HEK293 (cell line): Measurements from ENCODE around the gene DLGAP4.

Experiments
- CTCF ChIA-PET: fragments of 350-600 bp; formaldehyde crosslinking; extraction: SDS; loops from one replicate; lab custom pipeline; 2021; ENCODE audit warnings: antibody characterized with exemption; lab: Yijun Ruan, JAX
- POLR2A ChIA-PET: fragments of 300-600 bp; formaldehyde crosslinking; extraction: SDS; loops from one replicate; lab custom pipeline; 2020; ENCODE audit warnings: antibody characterized with exemption, inconsistent platforms; lab: Yijun Ruan, JAX
- H3K27ac ChIP-seq: fragments of 200-500 bp; sonication (Bioruptor generic); 2 replicates; pipeline ENCODE4 v1.5.1; 2014; ENCODE audit warnings: low read depth, low read length, control low read depth, inconsistent platforms; ENCODE audit errors: extremely low read depth
- H3K36me3 ChIP-seq, 2 experiments: fragments of 200-500 bp in 1 of 2; sonication (Bioruptor generic) in 1 of 2; 1 replicate in 1 of 2; 2 replicates in 1 of 2; pipeline ENCODE4 v1.5.1; 2014 to 2017; ENCODE audit warnings: inconsistent platforms in 2 of 2, low read length in 2 of 2; ENCODE audit not compliant: control insufficient read depth in 2 of 2, insufficient read depth in 1 of 2
- H3K4me1 ChIP-seq: fragments of 200-500 bp; sonication (Bioruptor generic); 2 replicates; pipeline ENCODE4 v1.5.1; 2014; ENCODE audit warnings: mild to moderate bottlenecking, low read length, inconsistent platforms; ENCODE audit not compliant: control insufficient read depth, insufficient read depth
- H3K4me3 ChIP-seq: 2 replicates; pipeline ENCODE4 v1.5.1; 2011; ENCODE audit warnings: low read depth, mild to moderate bottlenecking, control low read depth, low read length, moderate library complexity
- H3K9me3 ChIP-seq: fragments of 200-500 bp; sonication (Bioruptor generic); 2 replicates; pipeline ENCODE4 v1.5.1; 2014; ENCODE audit warnings: low read depth, low read length, inconsistent platforms; ENCODE audit not compliant: control insufficient read depth, insufficient read depth
- BCL11B ChIP-seq: fragments of 450-650 bp; formaldehyde crosslinking; IDR thresholded peaks from 2 replicates; pipeline ENCODE4 v1.5.1; 2016; ENCODE audit warnings: low read depth, missing biosample characterization, missing genetic modification characterization
- GLI2 ChIP-seq: fragments of 450-650 bp; formaldehyde crosslinking; IDR thresholded peaks from 2 replicates; pipeline ENCODE4; 2017; ENCODE audit warnings: missing biosample characterization, missing genetic modification characterization, low read depth, borderline replicate concordance
- KLF16 ChIP-seq: fragments of 450-650 bp; formaldehyde crosslinking; IDR thresholded peaks from 2 replicates; pipeline ENCODE4 v1.5.1; 2017; ENCODE audit warnings: missing biosample characterization, missing genetic modification characterization
- SCRT2 ChIP-seq: fragments of 450-650 bp; formaldehyde crosslinking; IDR thresholded peaks from 2 replicates; pipeline ENCODE4 v1.5.1; 2016; ENCODE audit warnings: missing biosample characterization, missing genetic modification characterization
- ZNF146 ChIP-seq: fragments of 450-650 bp; formaldehyde crosslinking; IDR thresholded peaks from 2 replicates; pipeline ENCODE4 v1.5.1; 2016; ENCODE audit warnings: missing biosample characterization, missing genetic modification characterization
- ZNF16 ChIP-seq: fragments of 450-650 bp; formaldehyde crosslinking; IDR thresholded peaks from 2 replicates; pipeline ENCODE4 v1.5.1; 2016; ENCODE audit warnings: low read depth, missing biosample characterization, missing genetic modification characterization
- ZNF174 ChIP-seq: fragments of 450-650 bp; formaldehyde crosslinking; IDR thresholded peaks from 2 replicates; pipeline ENCODE4 v1.5.0; 2017; ENCODE audit warnings: missing biosample characterization, mild to moderate bottlenecking, missing genetic modification characterization
- ZNF311 ChIP-seq: fragments of 450-650 bp; formaldehyde crosslinking; IDR thresholded peaks from 2 replicates; pipeline ENCODE4 v1.5.1; 2017; ENCODE audit warnings: missing biosample characterization, missing genetic modification characterization, borderline replicate concordance
- ZNF416 ChIP-seq: fragments of 450-650 bp; formaldehyde crosslinking; IDR thresholded peaks from 2 replicates; pipeline ENCODE4 v1.5.1; 2016; ENCODE audit warnings: missing biosample characterization, missing genetic modification characterization
- ZNF426 ChIP-seq: fragments of 450-650 bp; formaldehyde crosslinking; IDR thresholded peaks from 2 replicates; pipeline ENCODE4 v1.5.1; 2017; ENCODE audit warnings: missing biosample characterization, missing genetic modification characterization, mild to moderate bottlenecking, inconsistent platforms, moderate library complexity
- ZNF48 ChIP-seq: fragments of 450-650 bp; formaldehyde crosslinking; IDR thresholded peaks from 2 replicates; pipeline ENCODE4 v1.5.1; 2016; ENCODE audit warnings: missing biosample characterization, missing genetic modification characterization
- ZNF510 ChIP-seq: fragments of 450-650 bp; formaldehyde crosslinking; IDR thresholded peaks from 2 replicates; pipeline ENCODE4 v1.5.1; 2018; ENCODE audit warnings: mild to moderate bottlenecking, missing genetic modification characterization, missing biosample characterization; ENCODE audit not compliant: insufficient replicate concordance
- ZNF544 ChIP-seq: fragments of 450-650 bp; formaldehyde crosslinking; IDR thresholded peaks from 2 replicates; pipeline ENCODE4 v1.5.0; 2017; ENCODE audit warnings: missing biosample characterization, missing genetic modification characterization
- ZNF561 ChIP-seq: fragments of 450-650 bp; IDR thresholded peaks from 2 replicates; pipeline ENCODE4 v1.5.1; 2018; ENCODE audit warnings: missing biosample characterization, missing genetic modification characterization, borderline replicate concordance
- ZNF580 ChIP-seq: fragments of 450-650 bp; formaldehyde crosslinking; IDR thresholded peaks from 2 replicates; pipeline ENCODE4 v1.5.1; 2016; ENCODE audit warnings: missing biosample characterization, missing genetic modification characterization
- ZNF621 ChIP-seq: fragments of 450-650 bp; formaldehyde crosslinking; IDR thresholded peaks from 2 replicates; pipeline ENCODE4 v1.5.1; 2017; ENCODE audit warnings: missing biosample characterization, missing genetic modification characterization
- ZNF629 ChIP-seq: fragments of 450-650 bp; formaldehyde crosslinking; IDR thresholded peaks from 2 replicates; pipeline ENCODE4 v1.5.1; 2017; ENCODE audit warnings: missing biosample characterization, missing genetic modification characterization
- ZNF664 ChIP-seq: fragments of 450-650 bp; formaldehyde crosslinking; IDR thresholded peaks from 2 replicates; pipeline ENCODE4 v1.5.1; 2016; ENCODE audit warnings: missing biosample characterization, missing genetic modification characterization
- ZNF830 ChIP-seq: fragments of 450-650 bp; IDR thresholded peaks from 2 replicates; pipeline ENCODE4 v1.5.0; 2018; ENCODE audit warnings: missing biosample characterization, missing genetic modification characterization, low read depth, mild to moderate bottlenecking, moderate library complexity
- ZXDB ChIP-seq: fragments of 450-650 bp; formaldehyde crosslinking; IDR thresholded peaks from 2 replicates; pipeline ENCODE4 v1.5.1; 2016; ENCODE audit warnings: missing biosample characterization, missing genetic modification characterization
- TF ChIP-seq, protein P1 (sequence below): fragments of 450-650 bp; IDR thresholded peaks from 2 replicates; pipeline ENCODE4 v1.5.1; 2018; ENCODE audit warnings: missing biosample characterization, mild to moderate bottlenecking, missing genetic modification characterization
- TF ChIP-seq, protein P2 (sequence below): fragments of 450-650 bp; formaldehyde crosslinking; IDR thresholded peaks from 2 replicates; pipeline ENCODE4 v1.5.1; 2017; ENCODE audit warnings: missing biosample characterization, missing genetic modification characterization
- TF ChIP-seq, protein P3 (sequence below): fragments of 450-650 bp; formaldehyde crosslinking; IDR thresholded peaks from 2 replicates; pipeline ENCODE4 v1.5.1; 2016; ENCODE audit warnings: missing biosample characterization, missing genetic modification characterization
- TF ChIP-seq, protein P4 (sequence below): fragments of 450-650 bp; formaldehyde crosslinking; IDR thresholded peaks from 2 replicates; pipeline ENCODE4 v1.5.1; 2017; ENCODE audit warnings: missing biosample characterization, missing genetic modification characterization

Gene DLGAP4

DNA sequence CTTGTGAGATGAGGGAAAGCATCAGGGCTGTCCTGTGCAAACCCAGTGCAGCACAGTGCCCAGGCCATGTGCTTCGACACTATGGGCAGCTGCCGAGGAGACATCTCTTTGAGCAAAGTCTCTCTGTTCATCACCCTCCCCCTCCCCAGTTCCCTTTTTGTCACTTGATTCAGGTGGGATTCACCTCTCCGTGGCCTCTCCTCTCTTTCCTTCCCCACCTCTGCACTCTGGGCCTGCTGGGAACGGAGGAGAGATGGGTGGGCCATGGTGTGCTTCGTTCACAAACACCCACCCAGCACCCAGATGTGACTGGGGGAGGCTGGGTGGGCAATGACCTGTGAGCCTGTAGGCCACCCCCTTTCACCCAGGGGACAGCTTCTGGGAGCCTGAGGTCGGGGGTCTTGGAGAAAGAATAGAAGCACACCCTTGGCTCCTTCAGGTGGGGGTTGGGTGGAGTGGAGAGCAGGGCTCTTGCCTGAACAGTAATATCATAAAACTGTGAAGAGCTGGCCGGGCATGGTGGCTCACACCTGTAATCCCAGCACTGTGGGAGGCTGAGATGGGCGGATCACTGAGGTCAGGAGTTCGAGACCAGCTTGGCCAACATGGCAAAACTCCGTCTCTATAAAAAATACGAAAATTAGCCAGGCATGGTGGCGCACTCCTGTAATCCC, 33.5 kb upstream of the DLGAP4 start:
- Histone ChIP-seq H3K4me1 (no peaks in the 10 kb centered on the region), H3K9me3 (no peaks in the 10 kb centered on the region), H3K4me3 (no peak overlapping the region), H3K27ac (no peak overlapping the region), H3K36me3 (no peaks in the 10 kb centered on the region)
- ChIA-PET POLR2A (no interaction called here), CTCF (interaction anchor here (0.6 to 2.0 kb wide), 7 partner anchors 15 to 1117 kb away, joined by 3 to 8 read pairs (median 5); no protein-coding TSS in a partner anchor)
- TF ChIP-seq ZNF510 (no peak), ZNF621 (tag by site-specific recombination) (no peak), ZNF426 (tag by site-specific recombination) (no peak), ZNF544 (tag by site-specific recombination) (no peak), ZNF561 (tag by site-specific recombination) (no peak), ZXDB (tag by site-specific recombination) (no peak), ZNF146 (tag by site-specific recombination) (no peak), BCL11B (tag by site-specific recombination) (no peak), ZNF830 (tag by site-specific recombination) (no peak), ZNF311 (tag by site-specific recombination) (no peak), ZNF580 (no peak), ZNF629 (tag by site-specific recombination) (no peak), SCRT2 (tag by site-specific recombination) (no peak), GLI2 (tag by site-specific recombination) (no peak)
- TF ChIP-seq, protein P1, sequence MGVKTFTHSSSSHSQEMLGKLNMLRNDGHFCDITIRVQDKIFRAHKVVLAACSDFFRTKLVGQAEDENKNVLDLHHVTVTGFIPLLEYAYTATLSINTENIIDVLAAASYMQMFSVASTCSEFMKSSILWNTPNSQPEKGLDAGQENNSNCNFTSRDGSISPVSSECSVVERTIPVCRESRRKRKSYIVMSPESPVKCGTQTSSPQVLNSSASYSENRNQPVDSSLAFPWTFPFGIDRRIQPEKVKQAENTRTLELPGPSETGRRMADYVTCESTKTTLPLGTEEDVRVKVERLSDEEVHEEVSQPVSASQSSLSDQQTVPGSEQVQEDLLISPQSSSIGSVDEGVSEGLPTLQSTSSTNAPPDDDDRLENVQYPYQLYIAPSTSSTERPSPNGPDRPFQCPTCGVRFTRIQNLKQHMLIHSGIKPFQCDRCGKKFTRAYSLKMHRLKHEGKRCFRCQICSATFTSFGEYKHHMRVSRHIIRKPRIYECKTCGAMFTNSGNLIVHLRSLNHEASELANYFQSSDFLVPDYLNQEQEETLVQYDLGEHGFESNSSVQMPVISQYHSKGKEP (tag by site-specific recombination): no peak

- ChIA-PET POLR2A (no interaction called here), CTCF (interaction anchor here (0.5 to 1.6 kb wide), 9 partner anchors 15 to 1032 kb away, joined by 3 to 7 read pairs (median 4); no protein-coding TSS in a partner anchor)
- Histone ChIP-seq H3K9me3 (no peaks in the 10 kb centered on the region), H3K4me3 (no peak overlapping the region), H3K27ac (no peak overlapping the region), H3K36me3 (no peaks in the 10 kb centered on the region), H3K4me1 (no peaks in the 10 kb centered on the region)
- TF ChIP-seq, protein P2, sequence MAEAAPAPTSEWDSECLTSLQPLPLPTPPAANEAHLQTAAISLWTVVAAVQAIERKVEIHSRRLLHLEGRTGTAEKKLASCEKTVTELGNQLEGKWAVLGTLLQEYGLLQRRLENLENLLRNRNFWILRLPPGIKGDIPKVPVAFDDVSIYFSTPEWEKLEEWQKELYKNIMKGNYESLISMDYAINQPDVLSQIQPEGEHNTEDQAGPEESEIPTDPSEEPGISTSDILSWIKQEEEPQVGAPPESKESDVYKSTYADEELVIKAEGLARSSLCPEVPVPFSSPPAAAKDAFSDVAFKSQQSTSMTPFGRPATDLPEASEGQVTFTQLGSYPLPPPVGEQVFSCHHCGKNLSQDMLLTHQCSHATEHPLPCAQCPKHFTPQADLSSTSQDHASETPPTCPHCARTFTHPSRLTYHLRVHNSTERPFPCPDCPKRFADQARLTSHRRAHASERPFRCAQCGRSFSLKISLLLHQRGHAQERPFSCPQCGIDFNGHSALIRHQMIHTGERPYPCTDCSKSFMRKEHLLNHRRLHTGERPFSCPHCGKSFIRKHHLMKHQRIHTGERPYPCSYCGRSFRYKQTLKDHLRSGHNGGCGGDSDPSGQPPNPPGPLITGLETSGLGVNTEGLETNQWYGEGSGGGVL (tag by site-specific recombination): no peak
- TF ChIP-seq, protein P3, sequence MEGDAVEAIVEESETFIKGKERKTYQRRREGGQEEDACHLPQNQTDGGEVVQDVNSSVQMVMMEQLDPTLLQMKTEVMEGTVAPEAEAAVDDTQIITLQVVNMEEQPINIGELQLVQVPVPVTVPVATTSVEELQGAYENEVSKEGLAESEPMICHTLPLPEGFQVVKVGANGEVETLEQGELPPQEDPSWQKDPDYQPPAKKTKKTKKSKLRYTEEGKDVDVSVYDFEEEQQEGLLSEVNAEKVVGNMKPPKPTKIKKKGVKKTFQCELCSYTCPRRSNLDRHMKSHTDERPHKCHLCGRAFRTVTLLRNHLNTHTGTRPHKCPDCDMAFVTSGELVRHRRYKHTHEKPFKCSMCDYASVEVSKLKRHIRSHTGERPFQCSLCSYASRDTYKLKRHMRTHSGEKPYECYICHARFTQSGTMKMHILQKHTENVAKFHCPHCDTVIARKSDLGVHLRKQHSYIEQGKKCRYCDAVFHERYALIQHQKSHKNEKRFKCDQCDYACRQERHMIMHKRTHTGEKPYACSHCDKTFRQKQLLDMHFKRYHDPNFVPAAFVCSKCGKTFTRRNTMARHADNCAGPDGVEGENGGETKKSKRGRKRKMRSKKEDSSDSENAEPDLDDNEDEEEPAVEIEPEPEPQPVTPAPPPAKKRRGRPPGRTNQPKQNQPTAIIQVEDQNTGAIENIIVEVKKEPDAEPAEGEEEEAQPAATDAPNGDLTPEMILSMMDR (tag by site-specific recombination): peak; percentile 26; the same call in 1 of the 2 replicates
- TF ChIP-seq, protein P4, sequence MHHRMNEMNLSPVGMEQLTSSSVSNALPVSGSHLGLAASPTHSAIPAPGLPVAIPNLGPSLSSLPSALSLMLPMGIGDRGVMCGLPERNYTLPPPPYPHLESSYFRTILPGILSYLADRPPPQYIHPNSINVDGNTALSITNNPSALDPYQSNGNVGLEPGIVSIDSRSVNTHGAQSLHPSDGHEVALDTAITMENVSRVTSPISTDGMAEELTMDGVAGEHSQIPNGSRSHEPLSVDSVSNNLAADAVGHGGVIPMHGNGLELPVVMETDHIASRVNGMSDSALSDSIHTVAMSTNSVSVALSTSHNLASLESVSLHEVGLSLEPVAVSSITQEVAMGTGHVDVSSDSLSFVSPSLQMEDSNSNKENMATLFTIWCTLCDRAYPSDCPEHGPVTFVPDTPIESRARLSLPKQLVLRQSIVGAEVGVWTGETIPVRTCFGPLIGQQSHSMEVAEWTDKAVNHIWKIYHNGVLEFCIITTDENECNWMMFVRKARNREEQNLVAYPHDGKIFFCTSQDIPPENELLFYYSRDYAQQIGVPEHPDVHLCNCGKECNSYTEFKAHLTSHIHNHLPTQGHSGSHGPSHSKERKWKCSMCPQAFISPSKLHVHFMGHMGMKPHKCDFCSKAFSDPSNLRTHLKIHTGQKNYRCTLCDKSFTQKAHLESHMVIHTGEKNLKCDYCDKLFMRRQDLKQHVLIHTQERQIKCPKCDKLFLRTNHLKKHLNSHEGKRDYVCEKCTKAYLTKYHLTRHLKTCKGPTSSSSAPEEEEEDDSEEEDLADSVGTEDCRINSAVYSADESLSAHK (tag by site-specific recombination): no peak
- TF ChIP-seq KLF16 (tag by site-specific recombination) (no peak), ZNF664 (peak; percentile 96), ZNF174 (tag by site-specific recombination) (no peak), ZNF416 (tag by site-specific recombination) (no peak), ZNF48 (tag by site-specific recombination) (no peak), ZNF16 (tag by site-specific recombination) (no peak)
Observed at GRCh38 chr20:36273414-36274180, 32.5 kb upstream of the DLGAP4 start.
